ENCODE data around the gene SAFB2.

- TF ChIP-seq CTCF (IDR thresholded peaks at IDR 0.05; ENCODE audit: extremely low read depth in 1 of 2, insufficient read depth in 1 of 2, low read depth in 1 of 2, low read length in 2 of 2) = no peak
- no peak for TF ChIP-seq EZH2 (IDR thresholded peaks at IDR 0.05; ENCODE audit: borderline replicate concordance, low read depth, low read length, severe bottlenecking)
- no peak for TF ChIP-seq POLR2AphosphoS5 (IDR thresholded peaks at IDR 0.05; ENCODE audit: insufficient read depth, low read depth, low read length)
Observed at GRCh38 chr19:5608291-5608690, 14.3 kb downstream of the SAFB2 start.

Data from endothelial cell of umbilical vein (primary cell).